T-helper 1 cell (primary cell): ENCODE data around the gene SBNO1.
A peak's percentile ranks its signal among the peaks of the same experiment; 100 is the strongest.
"Not testable (repeated sequence)": the region's sequence is repeated elsewhere in the genome, so short reads cannot be mapped to it uniquely, and the experiment has no call there.

Source experiments
- DNase-seq, 5 donors: peaks; one replicate each; pipeline ENCODE4 v3.0.0-alpha.2; 2012 to 2020

Gene SBNO1

DNA sequence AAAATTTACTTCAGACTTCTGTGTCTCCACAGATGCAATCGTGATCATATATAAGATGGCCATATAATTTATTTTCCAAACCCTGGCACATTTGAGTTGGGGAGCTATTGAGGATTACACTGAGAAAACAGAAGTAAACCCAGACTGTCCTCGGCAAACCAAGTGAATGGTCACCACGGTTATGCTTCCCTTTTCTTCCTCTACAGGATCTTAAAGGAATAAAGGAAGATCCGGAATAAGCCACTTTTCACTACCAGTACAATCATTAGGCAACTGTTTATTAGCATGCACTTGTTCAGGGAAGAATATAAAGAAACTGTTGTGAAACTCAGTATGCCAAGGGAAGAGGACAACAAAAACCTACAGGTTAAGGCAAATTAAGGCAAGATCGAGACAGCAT lies 27.6 kb downstream of the SBNO1 start:
- no peak for DNase-seq

DNA sequence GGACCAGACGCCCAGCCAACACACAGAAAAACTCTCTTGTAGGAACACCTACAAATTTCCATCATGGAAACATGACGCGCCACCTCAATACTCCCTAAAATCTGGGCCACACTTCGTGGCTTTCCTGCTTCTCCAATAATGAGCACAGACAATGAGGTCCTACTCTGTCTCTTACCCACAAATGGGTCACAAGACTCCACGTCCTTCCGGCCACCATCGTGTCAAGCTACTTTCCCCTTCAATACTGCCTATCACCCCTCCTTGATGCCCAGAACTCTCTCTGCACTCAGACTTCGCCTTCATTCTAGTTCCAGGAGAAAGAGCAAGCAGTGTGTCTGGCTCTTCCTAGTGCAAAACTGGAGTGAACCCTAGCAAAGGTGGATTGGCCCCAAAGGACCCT lies 28.1 kb downstream of the SBNO1 start:
- no peak for DNase-seq

DNA sequence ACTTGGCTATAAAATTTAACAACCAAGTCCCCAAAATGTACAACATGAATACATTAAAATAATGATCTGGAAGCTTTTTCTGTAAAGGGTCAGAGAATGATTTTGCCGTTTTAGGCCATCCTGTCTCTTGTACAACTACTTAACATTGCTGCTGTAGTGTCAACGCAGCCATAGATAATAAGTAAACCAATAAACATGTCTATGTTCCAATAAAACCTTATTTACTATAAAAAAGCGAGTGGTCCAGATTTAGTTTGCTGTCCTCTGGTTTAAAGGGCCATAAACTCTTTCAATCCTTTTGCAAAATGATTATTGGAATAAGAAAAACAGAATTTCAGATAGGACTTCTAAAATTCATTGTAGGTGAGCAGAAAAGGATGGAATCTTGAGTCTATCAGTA lies 29.2 kb downstream of the SBNO1 start:
- DNase-seq = no peak

DNA sequence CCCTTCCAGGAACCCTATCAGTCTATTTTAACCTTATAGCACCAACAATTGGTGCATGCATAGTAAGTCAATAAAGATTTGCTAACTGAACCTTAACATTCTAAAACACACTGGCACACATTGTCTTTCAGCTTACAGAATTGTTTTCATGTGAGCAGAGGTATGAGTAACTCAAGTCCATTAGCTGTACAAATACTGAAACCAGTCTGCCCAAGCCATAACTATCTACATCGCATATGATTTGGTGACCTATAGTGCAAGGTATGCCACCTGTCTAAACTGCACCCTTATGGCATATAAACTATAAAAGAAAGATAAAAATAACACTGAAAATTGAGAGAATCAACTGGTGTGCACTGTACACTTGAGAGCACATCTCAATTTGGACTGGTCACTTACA lies 34.8 kb downstream of the SBNO1 start:
- no peak for DNase-seq

DNA sequence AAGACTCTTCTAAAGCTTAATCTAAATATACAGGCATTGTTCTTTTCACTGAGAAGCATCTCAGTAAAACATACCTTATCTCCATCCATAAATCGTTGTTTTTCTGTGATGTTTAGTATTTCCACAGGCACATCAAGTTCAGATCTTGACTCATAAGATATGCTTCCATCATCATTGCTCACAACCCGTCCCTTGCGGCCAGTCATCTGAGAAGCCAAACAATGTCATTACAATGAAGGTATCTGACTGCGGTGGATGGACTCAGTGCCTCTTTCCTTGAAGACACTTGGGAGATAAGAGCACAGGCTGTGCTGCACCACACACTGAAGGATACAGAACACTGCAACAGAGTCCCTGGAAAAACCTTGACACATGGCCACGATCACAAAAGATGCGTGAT lies 44.8 kb downstream of the SBNO1 start:
- no peak for DNase-seq

DNA sequence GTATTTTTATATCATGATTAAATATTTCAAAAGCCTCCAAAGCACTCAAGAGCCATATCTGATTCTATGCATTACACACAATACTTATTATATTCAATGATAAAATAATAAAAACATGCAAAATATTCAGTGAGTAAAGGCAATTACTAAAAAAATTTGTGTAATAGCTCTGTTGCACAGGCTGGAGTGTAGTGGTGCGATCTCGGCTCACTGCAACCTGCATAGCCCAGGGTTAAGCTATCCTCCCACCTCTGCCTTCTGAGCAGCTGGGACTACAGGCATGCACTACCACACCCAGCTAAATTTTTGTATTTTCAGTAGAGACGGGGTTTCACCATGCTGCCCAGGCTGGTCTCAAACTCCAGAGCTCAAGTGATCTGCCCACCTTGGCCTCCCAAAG lies 45.4 kb downstream of the SBNO1 start:
- DNase-seq = no peak

DNA sequence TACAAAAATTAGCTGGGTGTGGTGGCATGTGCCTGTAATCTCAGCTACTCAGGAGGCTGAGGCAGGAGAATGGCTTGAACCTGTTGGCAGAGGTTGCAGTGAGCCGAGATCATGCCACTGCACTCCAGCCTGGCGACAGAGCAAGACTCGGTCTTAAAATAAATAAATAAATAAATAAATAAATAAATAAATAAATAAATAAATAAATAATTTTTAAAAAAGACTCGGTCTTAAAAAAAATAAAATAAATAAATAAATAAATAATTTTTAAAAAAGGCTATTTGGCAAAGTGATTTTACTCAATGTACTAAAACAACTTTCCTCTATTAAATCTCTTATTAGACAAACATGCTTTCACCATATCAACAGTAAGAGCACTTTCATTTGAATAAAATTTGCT lies 51.6 kb downstream of the SBNO1 start:
- not testable (repeated sequence) for DNase-seq

DNA sequence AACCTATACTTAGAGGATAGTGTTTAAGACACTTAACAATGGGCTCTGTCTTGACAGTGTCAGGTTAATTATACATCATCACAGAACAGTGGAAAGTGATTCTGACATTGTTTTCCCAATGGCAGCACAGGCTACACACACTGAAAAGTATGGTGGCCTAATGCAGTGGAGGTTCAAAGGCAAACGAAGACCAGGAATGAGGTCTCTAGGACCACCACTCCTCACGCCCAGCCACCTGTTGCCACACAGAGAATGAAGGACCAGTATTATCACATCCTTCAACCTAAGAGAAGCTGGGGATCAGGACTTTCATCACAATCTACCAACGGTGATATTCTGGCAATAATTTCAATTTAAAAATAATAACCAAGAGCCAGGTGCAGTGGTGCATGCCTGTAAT lies 58.4 kb downstream of the SBNO1 start:
- DNase-seq = no peak

DNA sequence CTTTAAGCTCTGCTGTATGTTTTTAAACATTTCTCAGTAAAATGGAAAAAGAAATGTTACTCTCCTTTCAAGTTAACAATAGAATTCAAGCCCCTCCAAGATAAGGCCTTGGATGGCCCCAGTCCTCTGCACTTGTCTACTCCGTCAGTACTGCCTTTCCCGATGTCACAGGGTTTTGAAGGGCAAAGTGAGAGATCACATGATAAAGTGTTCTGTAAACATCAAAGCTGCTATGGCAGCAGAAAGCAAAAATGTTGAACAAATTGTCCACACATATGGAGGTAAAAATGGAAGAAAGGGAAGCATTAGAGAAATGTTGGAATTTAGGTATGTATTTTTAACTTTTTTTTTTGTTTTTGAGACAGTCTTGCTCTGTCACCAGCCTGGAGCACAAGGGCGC lies 59.5 kb downstream of the SBNO1 start:
- DNase-seq = no peak

DNA sequence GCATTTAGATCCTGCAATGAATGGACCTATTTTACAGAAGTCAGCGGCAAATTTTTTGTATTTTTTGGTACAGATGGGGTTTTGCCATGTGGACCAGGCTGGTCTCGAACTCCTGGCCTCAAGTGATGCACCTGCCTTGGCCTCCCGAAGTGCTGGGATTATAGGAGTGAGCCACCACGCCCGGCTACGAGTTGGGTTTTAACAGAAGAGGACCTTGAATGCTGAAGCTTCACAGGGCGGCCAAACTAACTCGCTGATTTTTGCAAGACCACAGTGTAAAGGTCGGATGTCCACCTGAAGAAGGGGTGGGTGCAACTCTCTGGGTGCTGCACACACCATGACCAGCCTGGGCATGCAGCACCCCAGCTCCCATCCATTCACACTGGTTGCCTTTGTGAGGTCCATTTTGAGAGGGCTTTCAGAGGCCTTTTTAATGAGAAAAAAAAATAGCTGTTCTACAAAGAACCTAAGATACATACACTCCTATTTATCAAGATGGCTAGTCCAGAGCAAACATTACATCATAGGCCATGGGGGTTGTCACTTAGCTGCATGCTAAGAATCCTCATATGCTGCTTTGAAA lies 71.4 kb downstream of the SBNO1 start:
- DNase-seq = no peak

DNA sequence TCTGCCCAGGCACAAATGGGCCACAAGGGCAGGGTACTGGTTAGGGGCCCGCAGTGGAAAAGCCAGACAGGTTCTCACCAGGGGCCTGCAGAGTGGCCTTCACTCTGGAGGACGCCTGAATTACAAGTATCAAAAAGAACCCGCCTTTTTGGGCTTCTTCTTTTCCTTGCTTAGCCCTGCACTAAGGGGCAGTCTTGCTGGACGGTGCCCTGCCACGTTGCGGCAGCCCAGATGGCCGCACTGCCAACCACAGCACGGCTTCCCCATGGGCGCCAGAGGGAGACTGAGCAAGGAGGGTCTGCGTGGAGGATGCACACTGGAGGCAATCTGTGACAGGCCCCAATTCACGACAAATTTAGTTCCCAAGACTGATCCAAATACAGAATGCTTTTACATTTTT lies 74.7 kb downstream of the SBNO1 start:
- DNase-seq = no peak

DNA sequence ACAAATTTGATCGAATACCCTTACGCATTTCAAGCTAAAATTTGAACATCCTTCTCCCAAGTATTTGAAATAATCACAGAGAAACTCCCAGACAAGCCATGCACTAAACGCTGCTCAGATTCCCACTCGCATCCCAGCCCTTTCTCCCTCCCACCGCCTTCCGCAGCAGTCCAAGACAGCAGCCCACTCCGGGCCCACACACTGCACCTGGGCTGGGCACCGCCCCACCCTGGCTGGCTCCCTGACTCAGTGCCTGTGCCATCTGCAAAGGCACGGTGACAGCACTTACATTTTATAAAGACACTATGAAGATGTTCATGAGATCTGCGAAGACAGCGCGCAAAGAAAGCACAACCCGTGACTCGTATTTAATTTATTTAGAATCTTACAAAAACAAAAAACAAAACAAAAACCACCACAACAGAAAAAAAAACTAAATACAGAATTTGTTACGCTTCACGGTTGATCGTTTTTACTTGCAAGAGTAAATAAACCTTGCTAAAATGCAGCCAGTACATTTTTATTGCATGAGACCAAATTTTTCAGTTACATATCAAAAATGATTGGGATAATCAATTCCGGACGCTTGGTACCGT lies 75.8 kb downstream of the SBNO1 start:
- DNase-seq = no peak

DNA sequence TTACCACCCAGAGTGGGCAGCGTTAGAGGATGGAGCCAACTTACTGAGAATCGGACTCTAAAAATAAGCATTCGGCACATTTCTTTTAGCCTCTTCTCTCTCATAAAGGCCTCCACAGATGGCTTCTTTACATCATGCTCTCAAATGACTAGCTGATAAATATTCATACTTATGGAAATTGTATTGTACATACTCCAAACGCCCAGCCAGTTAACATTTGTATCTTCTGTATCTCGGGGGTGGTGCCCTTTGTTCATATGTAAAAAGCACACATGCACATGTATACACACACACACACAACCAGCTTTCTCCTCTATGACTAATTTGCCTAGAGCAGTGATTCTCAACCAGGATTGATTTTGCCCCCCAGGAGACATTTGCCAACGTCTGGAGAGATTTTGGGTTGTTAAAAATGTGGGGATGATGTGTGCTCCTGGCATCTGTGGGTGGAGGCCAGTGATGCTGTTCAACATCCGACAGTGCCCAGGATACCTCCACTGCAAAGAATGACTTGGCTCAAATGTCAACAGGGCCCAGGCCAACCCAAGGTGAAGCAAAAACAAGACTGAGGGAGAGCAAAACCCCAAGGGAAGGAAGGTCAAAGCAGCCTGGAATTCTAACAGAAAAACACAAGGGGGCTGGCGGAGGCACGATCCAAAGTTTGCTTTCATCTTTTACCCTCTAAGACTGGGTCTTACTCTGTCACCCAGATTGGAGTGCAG lies 77.8 kb downstream of the SBNO1 start:
- DNase-seq = no peak

DNA sequence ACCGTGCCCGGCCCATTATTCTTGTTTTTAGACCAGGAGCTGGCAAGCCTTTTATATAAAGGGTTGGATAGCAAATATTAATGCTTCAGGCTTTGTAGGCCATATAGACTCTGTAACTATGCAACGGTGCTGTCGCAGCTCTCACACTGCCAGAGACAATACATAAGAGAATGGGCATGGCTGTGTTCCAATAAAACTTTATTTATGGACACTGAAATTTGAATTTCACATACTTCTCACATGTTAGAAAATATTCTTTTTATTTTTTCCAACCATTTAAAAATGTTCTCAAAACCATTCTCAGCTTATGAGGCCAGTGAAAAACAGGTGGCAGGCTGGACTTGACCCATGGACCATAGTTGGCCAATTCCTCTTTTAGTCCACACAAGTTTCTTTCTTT lies 80.0 kb downstream of the SBNO1 start:
- no peak for DNase-seq

DNA sequence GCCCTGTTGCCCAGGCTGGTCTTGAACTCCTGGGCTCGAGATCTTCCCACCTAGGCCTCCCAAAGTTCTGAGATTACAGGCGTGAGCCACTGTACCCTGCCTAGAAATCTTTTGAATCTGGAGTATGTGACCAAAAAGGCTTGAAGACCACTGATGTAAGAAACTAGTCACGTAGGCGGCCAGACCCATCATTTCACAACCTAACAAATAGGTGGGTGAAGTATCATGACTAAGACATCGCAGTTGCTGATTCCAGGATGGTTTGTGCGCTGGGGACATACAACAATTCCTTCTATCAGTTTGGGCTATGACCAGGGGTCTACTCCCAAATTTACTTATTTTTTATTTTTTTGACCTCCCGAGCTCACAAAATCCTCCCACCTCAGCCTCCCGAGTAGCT lies 81.2 kb downstream of the SBNO1 start:
- DNase-seq = no peak

DNA sequence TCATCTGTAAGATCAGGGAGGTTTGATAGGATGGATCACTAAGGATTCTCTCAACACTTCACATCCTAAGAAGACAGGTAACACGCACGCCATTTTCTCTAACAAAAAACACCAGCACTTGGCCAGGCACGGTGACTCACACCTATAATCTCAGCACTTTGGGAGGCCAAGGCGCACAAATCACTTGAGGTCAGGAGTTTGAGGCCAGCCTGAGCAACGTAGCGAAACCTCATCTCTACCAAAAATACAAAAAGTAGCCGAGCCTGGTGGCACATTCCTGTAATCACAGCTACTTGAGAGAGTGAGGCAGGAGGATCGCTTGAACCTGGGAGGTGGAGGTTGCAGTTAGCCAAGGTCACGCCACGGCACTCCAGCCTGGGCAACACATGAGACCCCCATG lies 82.5 kb downstream of the SBNO1 start:
- DNase-seq = no peak

DNA sequence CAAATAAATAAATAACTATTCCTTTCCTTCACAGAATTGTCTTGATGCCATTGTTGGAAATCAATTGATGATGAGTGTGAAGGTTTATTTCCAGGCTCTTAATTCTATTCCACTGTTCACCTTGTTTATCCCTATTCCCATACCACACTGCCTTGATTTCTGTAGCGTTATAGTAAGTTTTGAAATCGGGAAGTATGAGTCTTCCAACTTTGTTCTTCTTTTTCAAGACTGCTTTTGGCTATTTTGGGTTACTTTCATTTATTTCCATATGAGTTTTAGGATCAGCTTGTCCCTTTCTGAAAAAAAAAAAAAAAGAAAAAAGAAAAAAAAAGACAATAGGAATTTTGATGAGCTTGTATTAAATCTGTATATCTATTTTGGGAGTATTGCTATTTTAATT lies 83.7 kb downstream of the SBNO1 start:
- no peak for DNase-seq

DNA sequence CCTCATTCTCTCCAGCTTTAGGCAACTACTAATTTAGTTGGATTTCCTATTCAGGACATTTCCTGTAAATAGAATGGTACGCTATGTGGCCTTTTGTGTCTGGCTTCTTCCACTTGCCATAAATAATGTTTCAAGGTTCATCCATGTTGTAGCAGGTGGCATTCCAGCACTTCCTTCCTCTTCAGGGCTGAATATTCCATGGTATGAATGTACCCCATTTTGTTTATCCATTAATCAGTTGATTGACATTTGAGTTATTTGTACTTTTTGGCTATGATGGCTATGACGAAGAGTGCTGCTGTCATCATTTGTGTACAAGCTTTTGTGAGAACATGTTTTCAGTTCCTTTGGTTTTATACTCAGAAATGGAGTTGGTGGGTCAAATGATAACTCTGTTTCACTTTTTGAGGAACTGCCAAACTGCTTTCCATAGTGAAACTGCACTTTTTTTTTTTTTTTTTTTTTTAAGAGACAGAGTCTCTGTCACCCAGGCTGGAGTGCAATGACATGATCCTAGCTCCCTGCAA lies 86.5 kb downstream of the SBNO1 start:
- DNase-seq = peak in 1 of 5 donors; percentile 79

DNA sequence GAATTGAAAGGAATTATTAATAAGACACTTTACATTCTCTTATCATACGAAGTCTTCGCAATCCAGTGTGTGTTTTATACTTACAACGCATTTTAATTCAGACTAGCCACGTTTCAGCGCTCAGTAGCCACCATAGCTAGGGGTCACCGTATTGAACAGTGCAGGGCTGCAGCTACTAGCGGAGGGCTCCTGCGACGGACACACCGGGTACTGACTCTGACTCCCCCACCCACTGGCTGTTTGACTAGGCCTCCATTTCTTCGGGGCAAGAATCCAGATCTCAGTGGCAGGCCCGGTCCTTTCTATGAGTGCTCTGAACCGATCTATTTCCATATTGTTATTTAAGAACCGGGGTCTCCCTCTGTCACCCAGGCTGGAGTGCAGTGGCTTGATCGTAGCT lies 91.5 kb downstream of the SBNO1 start:
- DNase-seq = no peak

DNA sequence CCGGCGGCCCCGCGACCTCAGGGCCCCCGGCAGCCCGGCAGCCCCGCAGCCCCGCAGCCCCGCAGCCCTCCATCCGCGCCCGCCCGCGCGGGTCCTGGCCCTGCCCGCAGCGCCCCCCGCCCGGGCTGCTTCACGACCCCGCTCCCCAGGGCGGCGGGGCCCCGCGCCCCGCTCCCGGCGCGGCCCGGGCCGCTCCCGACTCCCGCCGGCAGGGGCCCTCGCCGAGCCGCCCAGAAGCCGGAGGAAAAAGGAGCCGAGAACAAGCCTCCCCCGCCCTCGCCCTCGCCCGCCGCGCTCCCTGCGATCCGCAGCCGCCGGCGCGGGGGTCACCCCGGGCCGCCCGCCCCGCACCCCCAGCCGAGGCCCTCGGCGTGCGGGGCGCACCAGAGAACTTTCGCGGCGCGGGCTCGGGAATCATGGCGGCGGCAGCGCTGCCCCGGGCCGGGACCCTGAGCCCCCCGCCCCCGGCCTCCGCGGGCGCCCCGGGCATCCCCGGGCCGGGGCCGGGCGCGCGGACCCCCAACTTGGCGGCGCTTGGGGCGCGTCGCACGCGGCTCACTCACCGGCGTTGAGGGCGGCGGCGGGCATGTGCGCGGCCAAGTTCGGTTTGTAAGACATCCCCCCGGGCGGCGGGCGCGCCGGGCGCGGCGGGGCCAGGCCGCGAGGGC lies 93.5 kb downstream of the SBNO1 start:
- peak; percentile 37 to 72 (median 66) for DNase-seq

DNA sequence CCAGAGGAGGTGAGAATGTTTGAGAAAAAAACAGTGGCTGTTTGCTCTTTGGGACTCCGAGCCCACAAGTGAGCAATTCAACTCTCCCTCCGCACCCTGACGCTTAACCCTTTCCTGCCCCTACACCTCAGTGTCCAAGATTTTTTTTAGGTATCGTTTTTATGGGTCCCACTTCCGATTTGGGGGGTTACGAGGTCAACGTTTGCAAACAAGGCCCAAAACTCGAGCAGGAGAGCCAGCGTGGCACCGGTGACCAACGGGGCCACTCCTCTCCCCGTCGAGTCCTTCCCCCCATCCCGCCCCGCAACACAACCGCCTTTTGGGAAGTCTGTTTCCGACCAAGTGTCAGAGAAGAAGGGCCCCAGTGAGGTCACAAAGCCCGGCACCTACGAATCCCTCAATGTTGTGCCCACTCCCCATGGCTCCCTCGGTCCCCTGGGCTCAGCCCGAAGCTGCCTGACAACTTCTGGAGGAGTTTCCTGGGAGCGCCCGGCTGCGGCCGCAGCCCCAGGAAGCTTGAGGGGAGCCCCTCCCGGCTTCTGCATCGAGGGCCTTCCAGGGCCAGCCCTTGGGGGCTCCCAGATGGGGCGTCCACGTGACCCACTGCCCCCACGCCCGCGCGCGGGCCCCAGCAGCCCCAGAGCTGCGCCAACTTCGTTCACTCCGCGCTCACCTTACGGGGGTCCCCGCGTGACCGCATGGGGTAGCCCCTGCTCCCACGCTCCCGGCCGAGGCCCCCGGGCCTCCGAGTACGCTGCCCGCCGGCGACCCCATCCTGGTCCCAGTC lies 94.2 kb downstream of the SBNO1 start:
- DNase-seq = peak in 1 of 5 donors; percentile 21

DNA sequence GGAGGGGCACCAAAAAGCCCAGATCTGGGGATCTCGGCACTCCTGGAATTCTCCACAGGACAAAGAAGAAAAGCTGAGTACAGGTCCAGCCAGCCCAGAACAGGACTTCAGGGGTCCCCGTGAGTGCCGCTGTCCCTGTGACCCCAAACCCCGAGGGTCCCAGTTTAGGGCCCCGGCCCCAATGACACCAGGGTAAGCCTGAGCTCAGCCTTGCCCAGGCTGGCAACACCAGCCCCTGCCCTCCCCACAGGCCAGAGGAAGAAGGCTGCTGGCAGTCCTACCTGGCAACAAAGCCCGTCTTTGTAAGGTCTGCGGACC lies 94.8 kb downstream of the SBNO1 start:
- no peak for DNase-seq

DNA sequence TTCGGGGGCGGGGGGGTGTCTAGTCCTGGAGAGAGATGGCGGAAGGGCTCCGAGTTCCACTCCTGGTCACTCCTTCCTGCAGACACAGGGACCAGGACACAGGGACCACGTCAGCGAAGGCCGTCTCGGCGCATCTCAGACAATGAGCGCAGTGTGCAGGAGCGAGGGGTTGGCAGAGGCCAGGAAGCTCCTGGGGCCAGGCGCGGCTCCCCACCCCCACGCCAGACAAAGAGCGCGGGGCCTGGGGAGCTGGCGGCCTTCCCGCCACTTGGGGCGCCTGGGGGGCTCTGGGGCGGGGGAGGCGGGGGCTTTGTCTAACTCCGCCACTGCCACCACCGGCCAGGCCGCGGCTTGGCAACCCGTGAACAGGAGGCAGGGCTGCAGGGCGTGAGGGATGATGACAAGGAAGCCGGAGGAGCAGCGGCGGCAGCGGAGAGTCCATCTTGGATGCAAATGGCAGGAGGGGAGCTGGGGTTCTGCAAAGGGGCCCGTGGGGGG lies 95.2 kb downstream of the SBNO1 start:
- DNase-seq = peak in 3 of 5 donors; percentile 28 to 43 (median 30)
